GM10266 (cell line): ENCODE measurements around the gene ARHGAP22.

Experiments
- DNase-seq: peaks from one replicate; pipeline ENCODE4 v3.0.0; 2012; ENCODE audit errors: extremely low spot score
- TF ChIP-seq, protein P1 (sequence below): IDR thresholded peaks from 2 replicates; pipeline ENCODE4 v1.5.1; 2012; ENCODE audit warnings: mild to moderate bottlenecking, low read depth; ENCODE audit not compliant: control insufficient read depth, insufficient read depth; ENCODE audit errors: missing control alignments

ARHGAP22 gene

DNA sequence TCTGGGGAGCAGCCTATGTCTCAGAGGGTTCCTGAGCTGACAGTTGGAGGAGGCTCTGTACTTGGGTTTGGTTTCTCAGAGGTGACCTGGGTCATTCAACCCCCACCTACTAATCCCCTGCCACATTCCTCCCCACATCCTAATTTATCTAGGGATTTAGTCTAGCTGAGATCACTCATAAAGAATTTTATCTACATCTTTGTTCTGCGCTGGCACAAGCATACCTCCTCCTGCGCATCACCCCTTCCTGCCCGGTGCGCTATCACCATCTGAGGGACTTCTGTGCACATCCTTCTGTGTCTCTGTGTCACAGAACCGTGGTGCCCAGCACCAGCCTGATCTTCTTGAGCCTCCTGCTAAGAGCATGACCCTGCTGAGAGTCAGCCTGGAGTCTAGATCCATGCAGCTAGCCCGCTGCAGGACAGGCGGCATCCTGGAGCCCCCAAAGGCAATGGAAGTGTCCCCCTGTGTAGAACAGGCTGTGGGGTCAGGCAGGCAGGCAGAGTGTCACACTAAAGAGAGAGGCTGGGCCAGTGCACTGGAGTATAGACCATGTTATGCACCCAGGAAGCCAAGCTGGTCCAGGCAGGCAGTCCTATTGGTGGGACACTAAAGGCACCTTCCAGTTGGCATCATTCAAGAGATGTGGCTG, 63.6 kb downstream of the ARHGAP22 start:
- TF ChIP-seq, protein P1, sequence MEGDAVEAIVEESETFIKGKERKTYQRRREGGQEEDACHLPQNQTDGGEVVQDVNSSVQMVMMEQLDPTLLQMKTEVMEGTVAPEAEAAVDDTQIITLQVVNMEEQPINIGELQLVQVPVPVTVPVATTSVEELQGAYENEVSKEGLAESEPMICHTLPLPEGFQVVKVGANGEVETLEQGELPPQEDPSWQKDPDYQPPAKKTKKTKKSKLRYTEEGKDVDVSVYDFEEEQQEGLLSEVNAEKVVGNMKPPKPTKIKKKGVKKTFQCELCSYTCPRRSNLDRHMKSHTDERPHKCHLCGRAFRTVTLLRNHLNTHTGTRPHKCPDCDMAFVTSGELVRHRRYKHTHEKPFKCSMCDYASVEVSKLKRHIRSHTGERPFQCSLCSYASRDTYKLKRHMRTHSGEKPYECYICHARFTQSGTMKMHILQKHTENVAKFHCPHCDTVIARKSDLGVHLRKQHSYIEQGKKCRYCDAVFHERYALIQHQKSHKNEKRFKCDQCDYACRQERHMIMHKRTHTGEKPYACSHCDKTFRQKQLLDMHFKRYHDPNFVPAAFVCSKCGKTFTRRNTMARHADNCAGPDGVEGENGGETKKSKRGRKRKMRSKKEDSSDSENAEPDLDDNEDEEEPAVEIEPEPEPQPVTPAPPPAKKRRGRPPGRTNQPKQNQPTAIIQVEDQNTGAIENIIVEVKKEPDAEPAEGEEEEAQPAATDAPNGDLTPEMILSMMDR: no peak
- no peak for DNase-seq

DNA sequence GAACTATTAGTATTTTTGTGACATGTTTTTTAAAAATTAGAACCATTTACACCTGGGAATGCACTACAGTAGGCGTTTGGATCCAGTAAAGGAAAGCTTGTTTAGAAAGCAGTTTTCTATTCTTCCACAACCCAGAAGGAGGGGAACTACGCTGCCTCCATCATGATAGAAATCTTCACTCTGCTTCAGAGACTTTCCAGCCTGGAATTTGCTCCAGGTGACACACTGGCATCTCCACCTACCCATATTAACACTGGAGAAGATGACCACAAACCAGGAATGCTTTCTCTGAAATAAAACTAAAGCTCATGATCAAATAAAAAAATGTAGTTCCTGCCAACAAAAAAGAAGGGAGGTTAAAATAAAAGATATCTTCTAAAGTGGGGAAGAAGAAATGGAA, 66.3 kb downstream of the ARHGAP22 start:
- TF ChIP-seq, protein P1: no peak
- DNase-seq: no peak

DNA sequence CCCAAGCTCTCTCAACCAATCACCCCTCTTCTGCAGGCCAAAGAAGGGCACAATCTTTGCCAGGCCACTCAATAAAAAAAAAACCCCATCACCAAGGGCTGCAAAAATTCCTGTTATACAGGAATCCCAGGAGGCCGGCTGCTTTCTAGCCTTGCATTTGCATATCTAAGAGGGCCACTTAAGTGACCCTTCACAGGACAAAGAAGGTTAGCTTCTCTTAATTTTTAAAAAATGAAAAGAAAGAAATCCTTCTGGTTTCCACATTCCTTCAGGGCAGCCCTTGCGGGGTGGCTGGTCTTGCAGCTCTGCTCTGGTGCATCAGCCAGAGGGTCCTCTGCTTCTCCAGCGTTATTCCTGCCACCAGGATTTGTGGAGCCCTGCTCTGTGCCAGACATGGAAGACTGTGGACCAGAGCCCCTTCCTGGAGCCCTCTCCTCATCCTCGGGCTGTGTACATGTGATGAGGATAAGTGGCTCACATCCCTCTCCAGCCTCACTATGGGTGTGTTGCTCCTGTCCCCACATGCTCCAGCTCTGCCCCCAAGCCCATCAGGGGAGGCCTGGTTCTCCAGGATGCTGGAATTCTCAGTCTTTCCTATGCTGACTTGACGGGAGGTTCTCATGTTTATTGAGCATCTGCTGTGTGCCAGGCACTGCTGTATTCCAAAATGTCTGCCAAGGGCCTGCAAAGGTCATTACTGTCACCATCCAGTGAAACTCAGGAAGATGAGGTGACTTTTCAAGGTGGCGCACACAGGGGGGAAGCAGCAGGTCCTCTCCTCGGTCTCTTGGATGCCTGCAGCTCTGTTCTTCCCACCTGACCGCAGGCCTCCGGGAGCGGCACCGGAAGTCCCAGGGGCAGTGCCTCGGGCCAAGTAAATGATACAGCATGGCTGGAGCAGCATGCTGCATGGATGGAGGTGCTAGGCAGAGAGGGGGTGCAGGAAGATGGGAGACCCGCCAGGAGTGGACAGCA, 67.7 kb downstream of the ARHGAP22 start:
- no peak for DNase-seq
- TF ChIP-seq, protein P1: no peak

DNA sequence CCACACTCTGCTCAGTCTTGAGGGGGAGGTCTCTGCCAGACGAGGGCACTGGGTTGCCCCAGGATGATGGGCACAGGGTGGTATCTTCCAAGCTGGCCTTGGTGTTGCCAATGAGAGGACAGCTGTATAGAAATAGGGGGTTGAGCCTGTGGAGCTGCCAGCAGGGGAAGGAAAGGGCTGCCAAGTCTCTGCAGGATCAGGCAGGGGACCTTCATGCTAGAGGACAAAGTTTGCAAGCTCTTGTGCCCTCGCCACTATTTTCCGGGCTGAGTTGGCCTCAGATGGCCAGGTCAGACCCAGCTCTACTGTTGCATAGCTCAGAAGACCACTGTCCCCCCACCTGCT, 68.7 kb downstream of the ARHGAP22 start:
- no peak for DNase-seq
- TF ChIP-seq, protein P1: no peak

DNA sequence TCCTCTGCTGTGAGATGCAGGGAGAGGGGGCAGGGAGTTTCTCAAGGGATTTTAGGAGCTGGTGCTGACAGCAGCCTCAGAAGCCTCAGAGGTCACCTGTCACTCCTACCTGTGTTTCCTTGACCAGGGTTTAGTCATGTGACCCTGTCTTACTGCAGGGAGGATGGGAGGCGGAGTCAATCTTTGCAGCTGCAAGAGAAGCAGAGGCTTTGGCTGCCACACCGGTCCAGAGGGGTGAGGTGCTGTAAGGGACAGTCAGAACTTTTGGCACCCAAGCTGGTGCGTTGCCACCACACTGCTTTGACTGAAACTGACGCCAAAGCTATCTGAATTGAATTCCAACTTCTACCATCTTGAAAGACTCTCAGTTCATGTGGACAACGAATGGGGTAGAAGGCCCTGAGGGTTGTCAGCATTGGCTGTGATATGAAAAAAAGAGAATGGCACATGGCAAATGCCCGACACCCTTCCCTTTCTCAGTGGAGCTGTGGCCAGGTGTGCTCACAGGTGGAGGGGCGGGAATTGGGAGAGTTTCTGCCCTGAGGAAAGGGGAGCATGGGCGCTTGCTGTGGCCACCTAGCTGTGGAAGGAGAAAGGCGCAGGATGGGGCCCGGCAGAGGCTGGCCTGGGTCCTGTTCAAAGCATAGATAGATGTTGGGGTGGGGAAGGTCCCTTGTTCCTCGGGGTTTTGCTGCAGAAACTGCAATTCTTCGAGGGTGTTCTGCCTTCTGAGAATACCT, 69.3 kb downstream of the ARHGAP22 start:
- TF ChIP-seq, protein P1: no peak
- no peak for DNase-seq

DNA sequence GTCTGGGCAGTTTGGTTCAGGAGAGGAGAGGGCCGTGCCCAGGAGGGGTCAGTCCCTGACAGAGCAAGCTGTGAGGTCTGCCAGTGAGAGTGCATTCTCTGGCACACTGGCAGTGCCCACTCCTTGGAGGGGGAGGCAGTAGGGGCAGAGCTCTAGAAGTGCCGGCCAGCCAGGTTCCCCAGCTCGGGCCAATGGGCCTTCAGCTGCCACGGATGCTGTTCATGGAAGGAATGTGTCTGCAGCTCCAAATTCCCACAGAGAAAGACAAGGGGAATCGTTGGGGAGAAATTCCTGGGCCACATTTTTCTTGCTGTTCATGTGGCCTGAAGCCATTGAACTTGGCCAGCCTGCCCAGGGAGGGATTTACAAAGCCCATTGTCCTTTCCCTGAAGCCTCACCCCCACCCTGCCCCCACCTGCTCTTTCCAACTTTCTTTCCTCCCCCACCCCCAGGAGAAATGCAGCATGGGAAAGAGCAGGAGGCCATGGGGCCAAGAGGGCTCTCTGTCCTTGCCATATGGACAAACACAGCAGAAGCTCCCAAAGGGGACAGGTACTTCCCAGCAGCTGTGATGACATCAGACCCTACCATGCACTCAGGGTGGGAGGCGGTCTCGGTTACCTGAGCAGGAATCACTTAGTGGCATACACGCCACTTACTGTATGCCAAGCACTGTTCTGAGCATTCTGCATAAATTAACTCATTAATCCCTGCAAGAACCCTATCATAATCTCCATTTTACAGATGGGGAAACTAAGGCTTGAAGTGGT, 70.7 kb downstream of the ARHGAP22 start:
- TF ChIP-seq, protein P1: no peak
- no peak for DNase-seq
